ENCODE measurements around the gene BMPR1A.

GRCh38 chr10:86851328-86852207 is 95.1 kb downstream of the BMPR1A start:
- no peak for TF ChIP-seq SIN3A (IDR thresholded peaks at IDR 0.05; ENCODE audit: borderline replicate concordance, insufficient read depth, low read length)
- no peak for TF ChIP-seq POLR2AphosphoS5 (IDR thresholded peaks at IDR 0.05; ENCODE audit: low read depth, low read length)
- TF ChIP-seq TAF1 (IDR thresholded peaks at IDR 0.05; ENCODE audit: borderline replicate concordance, insufficient read depth, low read length) = no peak
